HG03039 (cell line): ENCODE data around the gene TMEM108.

Experiments
- ATAC-seq: cut with Tn5 transposase; IDR thresholded peaks from one replicate; pipeline ENCODE4 v1.9.1; 2021; ENCODE audit warnings: mild to moderate bottlenecking, moderate library complexity; ENCODE audit not compliant: unreplicated experiment

The TMEM108 gene

GRCh38 chr3:133159498-133160475, 121.6 kb downstream of the TMEM108 start:
- ATAC-seq, result no peak

- no peak for ATAC-seq
Measured at GRCh38 chr3:133161656-133162055, 123.5 kb downstream of the TMEM108 start.

GRCh38 chr3:133162265-133162664, 124.1 kb downstream of the TMEM108 start:
- ATAC-seq, result no peak

GRCh38 chr3:133162670-133163305, 124.6 kb downstream of the TMEM108 start:
- ATAC-seq, result no peak

GRCh38 chr3:133167340-133168024, 129.3 kb downstream of the TMEM108 start:
- no peak for ATAC-seq

- ATAC-seq, result no peak
Measured at GRCh38 chr3:133168025-133168401, 129.8 kb downstream of the TMEM108 start.

GRCh38 chr3:133169331-133170068, 131.3 kb downstream of the TMEM108 start:
- ATAC-seq, result no peak

GRCh38 chr3:133171831-133172230, 133.6 kb downstream of the TMEM108 start:
- ATAC-seq, result no peak

- ATAC-seq, result no peak
Measured at GRCh38 chr3:133181392-133182150, 143.4 kb downstream of the TMEM108 start.

GRCh38 chr3:133187870-133188379, 149.7 kb downstream of the TMEM108 start:
- ATAC-seq, result no peak

GRCh38 chr3:133188996-133189395, 150.8 kb downstream of the TMEM108 start:
- ATAC-seq, result no peak

- no peak for ATAC-seq
Measured at GRCh38 chr3:133189893-133190292, 151.7 kb downstream of the TMEM108 start.

- no peak for ATAC-seq
Measured at GRCh38 chr3:133191818-133192217, 153.6 kb downstream of the TMEM108 start.

- ATAC-seq, result no peak
Measured at GRCh38 chr3:133192363-133192945, 154.3 kb downstream of the TMEM108 start.

GRCh38 chr3:133192967-133193366, 154.8 kb downstream of the TMEM108 start:
- ATAC-seq, result no peak

GRCh38 chr3:133196527-133196926, 158.3 kb downstream of the TMEM108 start:
- ATAC-seq, result no peak

- no peak for ATAC-seq
Measured at GRCh38 chr3:133197619-133198018, 159.4 kb downstream of the TMEM108 start.

GRCh38 chr3:133206921-133207320, 168.7 kb downstream of the TMEM108 start:
- ATAC-seq, result no peak

GRCh38 chr3:133208184-133208583, 170.0 kb downstream of the TMEM108 start:
- ATAC-seq, result no peak
